NCI-H1048 (cell line): Measurements from ENCODE around the gene CCHCR1.
"Not testable (repeated sequence)": the region's sequence is repeated elsewhere in the genome, so short reads cannot be mapped to it uniquely, and the experiment has no call there.

ENCODE experiments used
- DNase-seq: peaks from one replicate; lab custom pipeline; 2025; lab: John Stamatoyannopoulos, UW

CCHCR1 gene

GRCh38 chr6:31180500-31180899, 22.9 kb upstream of the CCHCR1 start:
- no peak for DNase-seq

- no peak for DNase-seq
Measured at GRCh38 chr6:31179896-31180295, 22.3 kb upstream of the CCHCR1 start.

GRCh38 chr6:31179042-31179386, 21.4 kb upstream of the CCHCR1 start:
- DNase-seq, result no peak

DNA sequence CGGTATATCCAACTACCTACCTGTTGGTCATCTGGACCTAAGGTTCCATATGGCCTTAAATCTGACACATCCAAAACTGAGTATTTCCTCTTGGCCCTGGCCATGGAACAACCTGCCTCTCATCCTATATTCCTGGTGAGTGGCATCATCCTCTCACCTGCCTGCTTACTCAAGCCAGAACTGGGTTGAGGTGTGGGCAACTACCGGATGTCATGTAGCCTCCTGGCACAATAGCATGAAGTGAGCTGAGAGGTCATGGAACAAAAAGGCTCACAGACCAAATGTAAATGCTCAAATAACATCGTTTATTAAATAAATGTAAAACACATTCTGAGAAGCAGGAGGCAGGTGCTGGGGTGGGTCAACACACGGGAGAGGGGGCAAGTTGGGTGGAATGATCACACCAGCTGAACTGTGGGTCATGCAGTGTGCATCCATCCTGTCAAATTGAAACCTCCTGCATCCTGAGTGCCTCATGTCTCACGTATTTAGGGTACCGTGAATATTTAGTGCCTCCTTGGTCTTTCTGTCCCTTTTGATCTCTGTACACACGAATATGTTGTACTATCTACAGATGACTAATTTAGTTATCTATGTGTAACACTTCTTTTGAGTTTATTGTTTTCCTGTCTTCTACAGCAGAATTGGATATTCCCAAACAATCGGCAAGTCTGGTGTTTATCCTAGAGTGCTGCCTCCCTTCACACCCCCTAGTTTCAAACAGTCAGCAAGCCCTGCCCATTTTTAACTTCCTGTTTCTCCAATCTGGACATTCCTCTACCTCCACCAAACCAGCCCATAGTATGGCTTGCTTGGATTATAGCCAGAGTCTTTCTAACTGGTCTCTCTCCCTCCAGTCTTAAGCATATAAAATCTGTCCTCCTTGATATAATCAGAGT, 20.8 kb upstream of the CCHCR1 start:
- no peak for DNase-seq

- DNase-seq, result no peak
Measured at GRCh38 chr6:31175971-31176370, 18.4 kb upstream of the CCHCR1 start.

DNA sequence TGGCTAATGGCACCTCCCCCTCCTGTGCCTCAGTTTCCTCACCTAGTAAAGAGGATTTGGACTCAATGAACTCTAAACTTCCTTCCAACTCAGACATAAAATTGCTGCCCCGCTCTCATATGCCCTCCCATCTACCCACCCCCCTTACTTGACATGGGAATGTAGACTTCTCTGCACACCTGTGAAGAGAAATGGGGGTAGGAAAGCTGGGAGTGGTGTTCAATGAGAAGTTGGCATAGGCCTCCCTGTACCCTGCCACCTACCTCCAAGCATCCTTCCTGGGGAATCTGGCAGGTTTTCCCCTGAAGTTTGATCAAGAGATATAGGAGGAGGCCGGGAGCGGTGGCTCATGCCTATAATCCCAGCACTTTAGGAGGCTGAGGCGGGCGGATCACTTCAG, 16.8 kb upstream of the CCHCR1 start:
- DNase-seq, result no peak

GRCh38 chr6:31173406-31173805, 15.8 kb upstream of the CCHCR1 start:
- no peak for DNase-seq

- no peak for DNase-seq
Measured at GRCh38 chr6:31172973-31173384, 15.4 kb upstream of the CCHCR1 start.

GRCh38 chr6:31171931-31172905, 14.6 kb upstream of the CCHCR1 start:
- no peak for DNase-seq

DNA sequence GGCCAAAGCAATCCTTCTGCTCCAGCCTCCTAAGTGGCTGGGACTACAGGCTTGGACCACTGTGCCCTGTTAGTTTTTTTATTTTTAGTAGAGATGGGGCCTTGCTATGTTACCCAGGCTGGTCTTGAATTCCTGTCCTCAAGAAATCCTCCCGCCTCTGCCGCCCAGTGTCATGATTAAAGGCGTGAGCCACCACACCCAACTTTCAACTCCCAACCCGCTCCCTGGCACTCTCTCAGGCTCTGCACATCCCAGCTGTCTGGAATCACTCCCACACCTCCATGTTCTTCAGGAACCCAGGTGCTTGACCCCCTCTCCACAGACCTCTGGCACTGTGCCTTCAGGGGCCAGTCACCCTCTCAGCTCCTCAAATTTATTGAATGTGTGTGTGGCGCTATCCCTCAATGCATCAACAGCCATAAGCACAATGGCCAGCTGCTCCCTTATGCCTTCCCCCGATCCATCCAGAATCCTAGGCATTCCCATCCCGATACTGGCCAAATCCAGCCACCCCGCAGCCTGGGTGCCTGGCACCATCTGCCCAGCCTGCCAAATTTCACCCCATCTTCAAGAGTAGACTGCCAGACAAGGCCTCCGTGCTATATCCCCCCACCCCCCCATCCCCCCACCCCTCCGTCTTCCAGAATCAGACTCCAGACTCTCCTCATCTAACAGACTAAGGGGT, 13.5 kb upstream of the CCHCR1 start:
- no peak for DNase-seq

DNA sequence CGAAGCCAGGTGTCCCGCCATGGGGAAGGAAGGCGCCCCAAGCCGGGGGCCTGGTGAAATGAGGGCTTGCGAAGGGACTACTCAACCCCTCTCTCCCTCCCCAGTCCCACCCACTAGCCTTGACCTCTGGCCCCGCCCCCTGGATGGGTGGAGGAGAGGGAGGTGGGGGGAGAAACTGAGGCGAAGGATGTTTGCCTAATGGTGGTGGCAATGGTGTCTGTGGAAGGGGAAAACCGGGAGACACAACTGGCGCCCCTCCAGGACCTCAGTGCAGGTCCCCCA, 12.9 kb upstream of the CCHCR1 start, which contains the start of gene POU5F1:
Gene POU5F1, minus strand, starts transcription at position 83 of the 282 bp plus-strand sequence. Its CDS starts 62 bp downstream, at position 21.
- no peak for DNase-seq

DNA sequence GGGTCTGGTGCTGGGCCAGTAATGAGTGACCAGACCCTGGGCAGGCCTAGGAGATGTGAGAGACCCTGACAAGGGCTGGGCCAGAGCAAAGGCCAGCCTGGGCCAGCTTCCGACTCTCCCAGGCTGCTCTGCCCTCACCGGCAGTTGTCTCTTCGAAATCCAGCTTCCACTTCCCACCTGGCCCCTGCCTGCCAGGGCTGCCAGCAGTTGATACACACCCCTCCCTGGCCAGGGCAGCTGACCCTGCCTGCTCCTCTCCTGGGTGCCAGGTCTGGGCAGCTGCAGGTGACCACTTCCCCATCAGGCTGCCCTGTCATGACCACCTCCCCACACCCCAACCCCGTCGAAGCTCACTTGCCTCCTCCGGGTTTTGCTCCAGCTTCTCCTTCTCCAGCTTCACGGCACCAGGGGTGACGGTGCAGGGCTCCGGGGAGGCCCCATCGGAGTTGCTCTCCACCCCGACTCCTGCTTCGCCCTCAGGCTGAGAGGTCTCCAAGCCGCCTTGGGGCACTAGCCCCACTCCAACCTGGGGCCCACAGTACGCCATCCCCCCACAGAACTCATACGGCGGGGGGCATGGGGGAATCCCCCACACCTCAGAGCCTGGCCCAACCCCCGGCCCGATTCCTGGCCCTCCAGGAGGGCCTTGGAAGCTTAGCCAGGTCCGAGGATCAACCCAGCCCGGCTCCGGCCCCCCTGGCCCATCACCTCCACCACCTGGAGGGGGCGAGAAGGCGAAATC, 12.4 kb upstream of the CCHCR1 start:
- DNase-seq, result not testable (repeated sequence)

DNA sequence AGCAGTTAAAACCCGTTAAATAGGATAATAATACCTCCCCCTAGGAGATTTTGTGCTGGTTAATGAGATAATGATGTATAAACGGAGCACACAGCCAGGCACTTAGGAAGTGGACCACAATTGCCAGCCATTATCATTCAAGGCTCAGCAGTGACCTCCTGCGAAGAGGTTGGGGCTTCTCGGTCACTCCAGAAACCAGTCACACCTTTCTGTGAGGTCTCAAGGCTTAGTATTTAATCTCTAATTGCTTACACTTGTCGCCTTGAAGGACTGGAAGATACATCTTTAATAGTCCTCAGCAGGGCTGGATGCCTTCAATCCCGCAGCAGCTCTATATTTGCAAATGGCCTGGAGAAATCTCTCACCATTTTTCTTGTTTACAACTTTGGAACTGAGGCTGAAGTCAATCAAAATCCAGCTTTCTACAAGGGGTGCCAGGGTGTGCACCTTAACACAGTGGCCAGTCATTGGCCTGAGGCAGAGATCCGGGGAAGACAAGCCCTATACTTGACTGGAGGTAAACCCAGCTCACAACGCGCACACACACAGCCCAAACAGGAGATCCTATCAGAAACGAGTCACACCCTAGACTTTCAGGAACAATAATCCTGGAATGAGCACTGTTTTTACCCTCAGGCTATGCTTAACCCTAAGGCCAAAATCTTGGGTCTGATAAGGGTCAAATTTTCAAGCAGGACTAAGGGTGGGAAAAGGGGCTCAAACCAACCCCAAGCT, 11.7 kb upstream of the CCHCR1 start:
- DNase-seq, result no peak

DNA sequence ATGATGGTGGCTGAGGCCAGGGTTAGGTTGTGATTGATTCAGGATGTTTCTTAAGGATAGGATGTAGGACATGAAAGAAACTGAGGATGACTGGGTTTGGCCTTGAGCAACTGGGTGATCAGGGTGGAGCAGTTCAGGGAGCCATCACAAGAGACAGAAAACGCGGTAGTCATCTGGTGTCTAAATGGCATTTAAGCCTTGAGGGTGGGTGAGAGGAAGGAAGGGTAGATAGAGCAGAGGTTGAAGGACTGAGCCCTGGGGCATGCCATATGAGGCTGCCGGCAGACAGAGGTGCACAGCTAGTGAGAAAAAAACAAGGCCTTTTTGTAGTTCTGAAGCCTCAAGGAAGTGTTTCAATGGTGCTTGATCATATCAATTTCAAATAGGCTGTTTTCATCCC, 11.0 kb upstream of the CCHCR1 start:
- no peak for DNase-seq

GRCh38 chr6:31165986-31166385, 8.4 kb upstream of the CCHCR1 start:
- no peak for DNase-seq

DNA sequence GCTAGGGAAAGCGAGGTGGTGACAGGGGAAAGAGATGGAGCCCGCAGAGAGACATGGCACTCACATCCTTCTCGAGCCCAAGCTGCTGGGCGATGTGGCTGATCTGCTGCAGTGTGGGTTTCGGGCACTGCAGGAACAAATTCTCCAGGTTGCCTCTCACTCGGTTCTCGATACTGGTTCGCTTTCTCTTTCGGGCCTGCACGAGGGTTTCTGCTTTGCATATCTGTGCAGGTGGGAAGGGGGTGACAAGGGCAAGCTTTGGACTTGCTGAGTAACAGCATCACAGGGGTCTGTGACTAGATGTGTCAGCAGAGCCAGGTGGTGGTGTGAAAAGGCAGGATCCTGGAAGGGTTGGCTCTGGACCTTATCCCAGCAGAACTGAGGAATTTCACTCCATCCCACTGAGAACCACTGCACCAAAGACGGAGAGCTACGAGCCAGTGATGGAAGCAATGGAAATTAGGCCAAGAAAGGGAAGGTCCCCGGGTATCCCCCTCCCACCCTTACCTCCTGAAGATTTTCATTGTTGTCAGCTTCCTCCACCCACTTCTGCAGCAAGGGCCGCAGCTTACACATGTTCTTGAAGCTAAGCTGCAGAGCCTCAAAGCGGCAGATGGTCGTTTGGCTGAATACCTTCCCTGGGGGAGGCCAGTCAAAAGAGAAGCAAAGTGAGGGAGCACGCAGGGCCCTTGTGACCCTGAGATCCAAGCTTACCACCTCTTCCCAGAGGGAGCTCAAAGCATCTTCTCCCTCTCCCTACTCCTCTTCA, 7.6 kb upstream of the CCHCR1 start:
- DNase-seq, result not testable (repeated sequence)

DNA sequence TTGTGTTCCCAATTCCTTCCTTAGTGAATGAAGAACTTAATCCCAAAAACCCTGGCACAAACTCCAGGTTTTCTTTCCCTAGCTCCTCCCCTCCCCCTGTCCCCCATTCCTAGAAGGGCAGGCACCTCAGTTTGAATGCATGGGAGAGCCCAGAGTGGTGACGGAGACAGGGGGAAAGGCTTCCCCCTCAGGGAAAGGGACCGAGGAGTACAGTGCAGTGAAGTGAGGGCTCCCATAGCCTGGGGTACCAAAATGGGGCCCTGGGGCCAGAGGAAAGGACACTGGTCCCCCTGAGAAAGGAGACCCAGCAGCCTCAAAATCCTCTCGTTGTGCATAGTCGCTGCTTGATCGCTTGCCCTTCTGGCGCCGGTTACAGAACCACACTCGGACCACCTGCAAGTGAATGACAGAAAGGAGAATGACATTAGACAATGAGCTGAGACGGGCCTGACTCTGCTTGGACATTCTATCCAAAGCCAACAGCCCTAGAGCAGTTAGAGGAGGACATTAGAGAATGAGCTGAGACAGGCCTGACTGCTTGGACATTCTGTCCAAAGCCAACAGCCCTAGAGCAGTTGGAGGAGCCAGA, 7.0 kb upstream of the CCHCR1 start:
- DNase-seq, result not testable (repeated sequence)

- no peak for DNase-seq
Measured at GRCh38 chr6:31163922-31164321, 6.3 kb upstream of the CCHCR1 start.

- no peak for DNase-seq
Measured at GRCh38 chr6:31162463-31163165, 5.0 kb upstream of the CCHCR1 start.
